Activated naive CD4-positive, alpha-beta T cell treated with Interleukin-2 at 50 U/mL for 16 hours (primary cell): ENCODE results near the gene FCHO2.
"Not testable (repeated sequence)": the region's sequence is repeated elsewhere in the genome, so short reads cannot be mapped to it uniquely, and the experiment has no call there.

ENCODE experiments used
- DNase-seq: peaks from one replicate; pipeline ENCODE4 v3.0.0-alpha.2; 2020

FCHO2 gene

GRCh38 chr5:72957337-72957736 is 1.5 kb downstream of the FCHO2 start:
- no peak for DNase-seq

GRCh38 chr5:72959257-72959656 is 3.4 kb downstream of the FCHO2 start:
- DNase-seq = no peak

GRCh38 chr5:72974481-72974880 is 18.6 kb downstream of the FCHO2 start:
- DNase-seq = not testable (repeated sequence)

GRCh38 chr5:72976810-72977209 is 21.0 kb downstream of the FCHO2 start:
- DNase-seq = not testable (repeated sequence)

GRCh38 chr5:72985719-72986118 is 29.9 kb downstream of the FCHO2 start:
- DNase-seq = no peak

GRCh38 chr5:72988769-72989168 is 32.9 kb downstream of the FCHO2 start:
- no peak for DNase-seq

- no peak for DNase-seq
Observed at GRCh38 chr5:72991394-72991793, 35.6 kb downstream of the FCHO2 start.

GRCh38 chr5:72994578-72994977 is 38.7 kb downstream of the FCHO2 start:
- no peak for DNase-seq

GRCh38 chr5:72996632-72997031 is 40.8 kb downstream of the FCHO2 start:
- no peak for DNase-seq

GRCh38 chr5:72999916-73000315 is 44.1 kb downstream of the FCHO2 start:
- DNase-seq = no peak

GRCh38 chr5:73005886-73006285 is 50.0 kb downstream of the FCHO2 start:
- DNase-seq = no peak

GRCh38 chr5:73007051-73007450 is 51.2 kb downstream of the FCHO2 start:
- no peak for DNase-seq

GRCh38 chr5:73008831-73009230 is 53.0 kb downstream of the FCHO2 start:
- no peak for DNase-seq

- DNase-seq = not testable (repeated sequence)
Observed at GRCh38 chr5:73011612-73012011, 55.8 kb downstream of the FCHO2 start.

GRCh38 chr5:73018892-73019291 is 63.1 kb downstream of the FCHO2 start:
- DNase-seq = no peak

- no peak for DNase-seq
Observed at GRCh38 chr5:73019766-73020165, 63.9 kb downstream of the FCHO2 start.

- no peak for DNase-seq
Observed at GRCh38 chr5:73022471-73023169, 66.8 kb downstream of the FCHO2 start.

- DNase-seq = not testable (repeated sequence)
Observed at GRCh38 chr5:73024946-73025544, 69.2 kb downstream of the FCHO2 start.

GRCh38 chr5:73027361-73027760 is 71.5 kb downstream of the FCHO2 start:
- no peak for DNase-seq

GRCh38 chr5:73027816-73028215 is 72.0 kb downstream of the FCHO2 start:
- DNase-seq = no peak

- no peak for DNase-seq
Observed at GRCh38 chr5:73028991-73029595, 73.3 kb downstream of the FCHO2 start.

GRCh38 chr5:73030531-73030930 is 74.7 kb downstream of the FCHO2 start:
- no peak for DNase-seq

- DNase-seq = no peak
Observed at GRCh38 chr5:73030995-73031394, 75.2 kb downstream of the FCHO2 start.

GRCh38 chr5:73031839-73032238 is 76.0 kb downstream of the FCHO2 start:
- DNase-seq = no peak
